ENCODE data around the gene CCL8.

The CCL8 gene

GRCh38 chr17:34319039-34319483 is at the start of gene CCL8:
TSS of gene CCL8 (plus strand) at chr17:34319435. CDS start at chr17:34319502, 67 bp downstream.
- no peak for DNase-seq (ENCODE audit: low read depth)

GRCh38 chr17:34269969-34270368 is 49.3 kb upstream of the CCL8 start, which contains the start of gene CCL7:
TSS of gene CCL7 (plus strand) at chr17:34270221. CDS start at chr17:34270291, 70 bp downstream.
- no peak for DNase-seq (ENCODE audit: low read depth)

GRCh38 chr17:34275881-34276280 is 43.4 kb upstream of the CCL8 start:
- DNase-seq (ENCODE audit: low read depth): peak; percentile 92

GRCh38 chr17:34276826-34277225 is 42.4 kb upstream of the CCL8 start:
- no peak for DNase-seq (ENCODE audit: low read depth)

GRCh38 chr17:34283571-34283970 is 35.7 kb upstream of the CCL8 start:
- no peak for DNase-seq (ENCODE audit: low read depth)

- DNase-seq (ENCODE audit: low read depth): no peak
These were observed 33.9 kb upstream of the CCL8 start, which contains the start of gene CCL11 for GRCh38 chr17:34285286-34285792. TSS of gene CCL11 (plus strand) at chr17:34285742. CDS start at chr17:34285809, 67 bp downstream.

GRCh38 chr17:34287875-34288274 is 31.4 kb upstream of the CCL8 start:
- DNase-seq (ENCODE audit: low read depth): no peak

GRCh38 chr17:34290586-34290985 is 28.6 kb upstream of the CCL8 start:
- no peak for DNase-seq (ENCODE audit: low read depth)

GRCh38 chr17:34291721-34292348 is 27.4 kb upstream of the CCL8 start:
- no peak for DNase-seq (ENCODE audit: low read depth)

GRCh38 chr17:34299027-34299426 is 20.2 kb upstream of the CCL8 start:
- DNase-seq (ENCODE audit: low read depth): no peak

- DNase-seq (ENCODE audit: low read depth): peak; percentile 88
These were observed 19.2 kb upstream of the CCL8 start for GRCh38 chr17:34299956-34300577.

GRCh38 chr17:34300652-34301370 is 18.4 kb upstream of the CCL8 start:
- peak; percentile 83 for DNase-seq (ENCODE audit: low read depth)

- DNase-seq (ENCODE audit: low read depth): no peak
These were observed 17.2 kb upstream of the CCL8 start for GRCh38 chr17:34301986-34302385.

GRCh38 chr17:34302636-34303035 is 16.6 kb upstream of the CCL8 start:
- DNase-seq (ENCODE audit: low read depth): no peak

GRCh38 chr17:34303606-34304005 is 15.6 kb upstream of the CCL8 start:
- no peak for DNase-seq (ENCODE audit: low read depth)

- no peak for DNase-seq (ENCODE audit: low read depth)
These were observed 14.2 kb upstream of the CCL8 start for GRCh38 chr17:34305061-34305460.

GRCh38 chr17:34305606-34306005 is 13.6 kb upstream of the CCL8 start:
- no peak for DNase-seq (ENCODE audit: low read depth)

GRCh38 chr17:34306466-34306865 is 12.8 kb upstream of the CCL8 start:
- DNase-seq (ENCODE audit: low read depth): peak; percentile 65

- DNase-seq (ENCODE audit: low read depth): peak; percentile 79
These were observed 12.1 kb upstream of the CCL8 start for GRCh38 chr17:34307110-34307509.

- no peak for DNase-seq (ENCODE audit: low read depth)
These were observed 10.9 kb upstream of the CCL8 start for GRCh38 chr17:34308371-34308770.

- DNase-seq (ENCODE audit: low read depth): no peak
These were observed 7.9 kb upstream of the CCL8 start for GRCh38 chr17:34311291-34311690.

- DNase-seq (ENCODE audit: low read depth): peak; percentile 94
These were observed 7.2 kb upstream of the CCL8 start for GRCh38 chr17:34312080-34312479.

GRCh38 chr17:34313164-34313563 is 6.1 kb upstream of the CCL8 start:
- peak; percentile 42 for DNase-seq (ENCODE audit: low read depth)

Data from iris pigment epithelial cell (primary cell).